GM23248 (cell line): ENCODE results near the gene ZMYND19. TPM values are rescaled to one million over a fixed set of nuclear protein-coding genes. Genes with fewer than 3 reads are reported as not detected.
A peak's percentile ranks its signal among the peaks of the same experiment; 100 is the strongest.

Experiments
- DNase-seq: peaks from one replicate; pipeline ENCODE4 v3.0.0-alpha.2; 2015
- H2AFZ ChIP-seq: fragments of 200-600 bp; sonication (generic); 2 replicates; pipeline ENCODE4 v1.6.1; 2016; ENCODE audit warnings: antibody characterized with exemption
- H3F3A ChIP-seq: fragments of 200-600 bp; sonication (generic); 2 replicates; pipeline ENCODE4 v1.6.1; 2016; ENCODE audit warnings: mild to moderate bottlenecking, antibody characterized with exemption, mixed run types; ENCODE audit not compliant: insufficient read depth
- H3K27ac ChIP-seq: fragments of 200-600 bp; sonication (generic); 2 replicates; pipeline ENCODE4 v1.5.1; 2016; ENCODE audit warnings: mild to moderate bottlenecking
- H3K27me3 ChIP-seq: fragments of 200-600 bp; sonication (generic); replicated peaks from 2 replicates; pipeline ENCODE4 v1.6.1; 2016; ENCODE audit warnings: mild to moderate bottlenecking; ENCODE audit not compliant: insufficient read depth
- H3K36me3 ChIP-seq: fragments of 200-600 bp; sonication (generic); 2 replicates; pipeline ENCODE4 v1.6.1; 2016; ENCODE audit warnings: low read depth, mild to moderate bottlenecking
- H3K4me1 ChIP-seq: fragments of 200-600 bp; sonication (generic); 2 replicates; pipeline ENCODE4 v1.6.1; 2016; ENCODE audit warnings: mild to moderate bottlenecking; ENCODE audit not compliant: insufficient read depth
- H3K4me2 ChIP-seq: fragments of 200-600 bp; sonication (generic); one replicate; pipeline ENCODE4 v1.6.1; 2016; ENCODE audit warnings: mild to moderate bottlenecking; ENCODE audit not compliant: unreplicated experiment
- H3K4me3 ChIP-seq: fragments of 200-600 bp; sonication (generic); 2 replicates; pipeline ENCODE4 v1.5.1; 2016; ENCODE audit warnings: mild to moderate bottlenecking
- H3K79me2 ChIP-seq: fragments of 200-600 bp; sonication (generic); 2 replicates; pipeline ENCODE4 v1.6.1; 2016; ENCODE audit warnings: mild to moderate bottlenecking; ENCODE audit not compliant: insufficient read depth
- H3K9ac ChIP-seq: fragments of 200-600 bp; sonication (generic); 2 replicates; pipeline ENCODE4 v1.6.1; 2016; ENCODE audit warnings: mild to moderate bottlenecking
- H3K9me2 ChIP-seq: fragments of 200-600 bp; sonication (generic); 2 replicates; pipeline ENCODE4 v1.6.1; 2016; ENCODE audit warnings: mixed run types, mild to moderate bottlenecking, moderate library complexity; ENCODE audit not compliant: insufficient read depth
- H3K9me3 ChIP-seq: fragments of 200-600 bp; sonication (generic); one replicate; pipeline ENCODE4 v1.6.1; 2017; ENCODE audit warnings: low read depth
- H4K20me1 ChIP-seq: fragments of 200-600 bp; sonication (generic); 2 replicates; pipeline ENCODE4 v1.6.0; 2016; ENCODE audit not compliant: insufficient read depth
- EZH2 ChIP-seq: fragments of 200-600 bp; sonication (generic); IDR thresholded peaks from 2 replicates; pipeline ENCODE4 v1.6.1; 2018; ENCODE audit warnings: antibody characterized with exemption, mild to moderate bottlenecking; ENCODE audit not compliant: insufficient read depth, poor library complexity, severe bottlenecking
- EZH2phosphoT487 ChIP-seq: fragments of 200-600 bp; sonication (generic); IDR thresholded peaks from 2 replicates; pipeline ENCODE4 v1.6.1; 2018; ENCODE audit warnings: antibody characterized with exemption, moderate library complexity, mild to moderate bottlenecking, low read depth; ENCODE audit not compliant: insufficient read depth
- WGBS, 2 experiments: methylation state at CpG; one replicate each; pipeline ENCODE4 v1.1.6; 2015 to 2017; ENCODE audit warnings: low lambda C conversion rate in 2 of 2, low coverage in 1 of 2; ENCODE audit errors: missing lambda C conversion rate in 2 of 2; 5-methylcytosine and 5-hydroxymethylcytosine counted together
- in situ Hi-C: fragments of 300-500 bp; cut with MboI; formaldehyde crosslinking; loops from 2 replicates; pipeline ENCODE4 v1.15.0; 2020
- polyA plus RNA-seq: library from polyadenylated mRNA; unstranded; fragments of >200 nt; fragmentation: Nextera tagmentation; extraction: Ambion mirVana; gene quantifications from 2 replicates; pipeline ENCODE4 v1.2.1, GENCODE V29; 2016
- total RNA-seq: library from RNA; depleted of rRNA; stranded (reverse); fragments of >200 nt; shearing (Covaris generic); gene quantifications from 2 replicates; pipeline ENCODE4 v1.2.3, GENCODE V29; 2014

The ZMYND19 gene
- total and polyA plus RNA-seq, 2 experiments from 2014 or later: 6.1 to 29.6 TPM

DNA sequence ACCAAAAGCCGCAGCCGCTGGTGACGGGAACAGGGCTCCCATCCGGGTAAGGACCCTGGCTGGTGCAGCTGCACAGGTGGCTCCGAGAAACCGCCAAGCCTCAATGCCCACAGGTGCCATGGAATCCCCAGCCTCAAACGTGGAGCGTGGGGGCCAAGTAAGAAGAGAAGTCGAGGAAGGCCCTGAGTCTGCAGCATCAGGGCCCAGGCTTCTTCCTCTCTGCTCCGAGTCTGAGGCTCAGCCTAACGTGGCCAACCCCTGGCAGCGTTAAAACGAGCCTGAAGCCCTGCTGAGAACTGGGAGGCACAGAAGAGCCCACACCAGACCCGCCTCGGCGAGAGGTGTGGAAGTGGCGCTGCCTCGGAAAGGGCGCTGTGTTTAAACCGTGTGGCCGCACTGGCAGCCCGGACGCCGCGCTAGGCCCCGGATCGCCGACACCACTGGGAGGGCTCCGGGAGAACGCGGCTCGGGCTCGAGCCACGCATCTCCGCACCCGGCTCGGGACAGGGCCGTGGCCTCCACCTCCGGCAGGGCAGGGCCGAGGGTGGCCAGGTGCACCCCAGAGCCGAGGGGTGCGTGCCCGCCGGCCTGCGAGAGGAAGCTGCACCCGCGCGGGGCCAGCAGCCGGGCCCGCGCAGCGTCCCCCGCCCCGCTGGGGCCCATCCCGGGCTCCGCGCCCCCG lies 730 bp downstream of the ZMYND19 start:
- H3K9ac ChIP-seq: peak overlapping the region; percentile 78
- H3K36me3 ChIP-seq: peaks cover 17% of the 10 kb centered on the region; the same call in 1 of the 2 replicates
- no peak overlapping the region for H3K27ac ChIP-seq
- peak overlapping the region; percentile 75 for H3K4me3 ChIP-seq
- no peak for TF ChIP-seq EZH2
- no peak for TF ChIP-seq EZH2phosphoT487
- no peaks in the 10 kb centered on the region for H3K9me2 ChIP-seq
- H3K4me2 ChIP-seq: peak overlapping the region; percentile 84
- no peaks in the 10 kb centered on the region for H4K20me1 ChIP-seq
- DNase-seq: peak; percentile 66
- peaks cover 50% of the 10 kb centered on the region for H3K79me2 ChIP-seq
- in situ Hi-C loops: no loop called here
- WGBS, 2 experiments: 1 to 2% methylated on average over 38 to 49 of the region's 58 CpGs
- H3K4me1 ChIP-seq: peaks cover 7% of the 10 kb centered on the region; the same call in 1 of the 2 replicates
- H2AFZ ChIP-seq: no peak overlapping the region
- no peaks in the 10 kb centered on the region for H3K9me3 ChIP-seq
- no peaks in the 10 kb centered on the region for H3F3A ChIP-seq
- no peaks in the 10 kb centered on the region for H3K27me3 ChIP-seq

DNA sequence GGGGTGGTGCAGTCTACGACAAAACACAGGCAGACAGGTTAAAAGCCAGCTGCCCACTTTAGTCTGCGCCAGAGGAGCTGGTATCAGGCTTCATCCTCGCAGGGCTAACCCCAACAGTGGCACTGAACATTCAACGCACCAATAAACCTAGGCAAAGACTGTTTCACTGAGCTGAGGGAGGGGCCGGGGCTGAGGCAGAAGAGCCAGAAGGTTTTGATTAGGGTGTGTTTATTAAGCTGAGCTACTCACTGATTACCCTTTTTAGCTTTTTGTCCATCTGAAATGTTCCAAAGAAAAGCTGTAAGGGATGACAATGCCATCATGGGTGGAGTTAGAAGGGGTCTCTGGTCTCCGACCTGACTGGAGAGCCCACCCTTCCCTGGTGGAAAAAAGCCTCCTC lies 1.4 kb downstream of the ZMYND19 start:
- no peaks in the 10 kb centered on the region for H3K9me3 ChIP-seq
- 31 to 42% methylated on average over 6 of the region's 6 CpGs for WGBS, 2 experiments
- in situ Hi-C loops: no loop called here
- peak overlapping the region; percentile 78 for H3K9ac ChIP-seq
- no peaks in the 10 kb centered on the region for H3F3A ChIP-seq
- no peaks in the 10 kb centered on the region for H4K20me1 ChIP-seq
- no peak overlapping the region for H2AFZ ChIP-seq
- H3K4me3 ChIP-seq: peak overlapping the region; percentile 75
- no peak overlapping the region for H3K27ac ChIP-seq
- H3K9me2 ChIP-seq: no peaks in the 10 kb centered on the region
- H3K79me2 ChIP-seq: peaks cover 57% of the 10 kb centered on the region
- H3K4me2 ChIP-seq: peak overlapping the region; percentile 84
- TF ChIP-seq EZH2 (no peak), EZH2phosphoT487 (no peak)
- H3K27me3 ChIP-seq: no peaks in the 10 kb centered on the region
- peaks cover 7% of the 10 kb centered on the region; the same call in 1 of the 2 replicates for H3K4me1 ChIP-seq
- H3K36me3 ChIP-seq: peaks cover 17% of the 10 kb centered on the region; the same call in 1 of the 2 replicates
- DNase-seq: peak; percentile 47

DNA sequence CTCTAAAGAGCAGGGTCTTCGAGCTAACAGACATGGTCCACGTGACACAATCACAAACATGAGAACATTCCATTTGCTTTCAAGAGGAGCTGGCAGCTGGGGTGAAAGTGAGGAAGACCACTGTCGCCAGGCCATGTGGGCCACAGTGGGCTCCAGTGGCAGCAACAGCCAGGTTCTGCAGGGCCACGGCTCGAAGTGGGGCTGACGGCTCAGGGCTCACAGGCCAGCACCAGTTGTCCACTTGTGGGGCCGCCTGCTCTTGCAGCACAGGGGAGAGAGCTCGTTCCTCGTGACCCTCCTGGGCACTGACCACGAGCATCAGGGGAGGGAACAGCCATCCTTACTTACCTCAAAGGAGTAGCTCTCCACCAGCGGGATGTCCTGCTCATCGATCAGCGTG lies 2.0 kb downstream of the ZMYND19 start:
- Histone ChIP-seq H3F3A (no peaks in the 10 kb centered on the region), H3K9me2 (no peaks in the 10 kb centered on the region), H3K4me1 (peaks cover 7% of the 10 kb centered on the region; the same call in 1 of the 2 replicates), H3K36me3 (peaks cover 17% of the 10 kb centered on the region; the same call in 1 of the 2 replicates), H2AFZ (no peak overlapping the region), H3K9ac (no peak overlapping the region), H3K4me2 (no peak overlapping the region), H3K79me2 (peaks cover 63% of the 10 kb centered on the region), H3K9me3 (no peaks in the 10 kb centered on the region), H3K27ac (no peak overlapping the region), H4K20me1 (no peaks in the 10 kb centered on the region), H3K27me3 (no peaks in the 10 kb centered on the region), H3K4me3 (no peak overlapping the region)
- in situ Hi-C loops: no loop called here
- 84 to 85% methylated on average over 13 of the region's 13 CpGs for WGBS, 2 experiments
- DNase-seq: no peak
- TF ChIP-seq EZH2: no peak
- no peak for TF ChIP-seq EZH2phosphoT487

DNA sequence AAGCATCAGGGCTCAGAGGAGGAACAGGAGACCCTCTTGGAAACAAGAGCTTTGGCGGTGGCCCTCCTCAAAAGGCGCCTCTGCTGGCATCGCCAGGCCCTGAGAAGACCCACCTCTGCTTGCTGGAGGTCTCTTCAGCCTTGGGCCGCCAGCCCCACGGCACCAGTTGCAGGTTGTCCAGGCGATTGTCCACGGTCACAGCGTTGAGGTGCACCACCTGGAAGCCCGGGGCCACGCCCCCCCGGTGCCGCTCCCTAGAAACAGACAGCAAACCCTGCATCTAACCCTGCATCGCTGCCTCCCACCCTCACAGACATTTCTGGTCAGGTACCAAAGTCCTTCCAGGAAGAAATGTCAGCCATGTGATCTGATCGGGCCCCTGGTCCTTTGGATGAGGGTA lies 3.5 kb downstream of the ZMYND19 start:
- no peaks in the 10 kb centered on the region for H4K20me1 ChIP-seq
- peaks cover 21% of the 10 kb centered on the region; the same call in 1 of the 2 replicates for H3K36me3 ChIP-seq
- H3K27ac ChIP-seq: no peak overlapping the region
- no peak overlapping the region for H3K9ac ChIP-seq
- DNase-seq: no peak
- no peaks in the 10 kb centered on the region for H3K9me3 ChIP-seq
- WGBS, 2 experiments: 86 to 91% methylated on average over 10 to 14 of the region's 14 CpGs
- no peaks in the 10 kb centered on the region for H3K9me2 ChIP-seq
- in situ Hi-C loops: no loop called here
- H3K4me1 ChIP-seq: peaks cover 7% of the 10 kb centered on the region; the same call in 1 of the 2 replicates
- H2AFZ ChIP-seq: no peak overlapping the region
- no peak overlapping the region for H3K4me3 ChIP-seq
- no peaks in the 10 kb centered on the region for H3F3A ChIP-seq
- H3K4me2 ChIP-seq: no peak overlapping the region
- H3K79me2 ChIP-seq: peaks cover 75% of the 10 kb centered on the region
- H3K27me3 ChIP-seq: no peaks in the 10 kb centered on the region
- TF ChIP-seq EZH2 (no peak), EZH2phosphoT487 (no peak)
